Activated CD4-positive, alpha-beta T cell treated with anti-CD3 and anti-CD28 coated beads, Interleukin-10, Interleukin-2, amounts not matched to agents 100 ng/mL and 50 ng/mL, durations not matched to agents 16 hours and 8 hours (primary cell): ENCODE data around the gene PREX1.
A peak's percentile ranks its signal among the peaks of the same experiment; 100 is the strongest.

ENCODE experiments used
- DNase-seq: peaks from one replicate; pipeline ENCODE4 v3.0.0-alpha.2; 2020

PREX1 gene

GRCh38 chr20:48729538-48729937 is 98.3 kb downstream of the PREX1 start:
- no peak for DNase-seq

- DNase-seq, result no peak
Measured at GRCh38 chr20:48728042-48728825, 99.6 kb downstream of the PREX1 start.

GRCh38 chr20:48727226-48727625 is 100.6 kb downstream of the PREX1 start:
- no peak for DNase-seq

- no peak for DNase-seq
Measured at GRCh38 chr20:48725555-48725991, 102.2 kb downstream of the PREX1 start.

- DNase-seq, result no peak
Measured at GRCh38 chr20:48724891-48725554, 102.8 kb downstream of the PREX1 start.

GRCh38 chr20:48724382-48724781 is 103.4 kb downstream of the PREX1 start:
- no peak for DNase-seq

GRCh38 chr20:48723308-48724264 is 104.2 kb downstream of the PREX1 start:
- DNase-seq, result no peak

- DNase-seq, result no peak
Measured at GRCh38 chr20:48722737-48723191, 105.0 kb downstream of the PREX1 start.

- no peak for DNase-seq
Measured at GRCh38 chr20:48722002-48722731, 105.6 kb downstream of the PREX1 start.

- DNase-seq, result no peak
Measured at GRCh38 chr20:48721324-48722001, 106.3 kb downstream of the PREX1 start.

- no peak for DNase-seq
Measured at GRCh38 chr20:48720256-48720985, 107.4 kb downstream of the PREX1 start.

GRCh38 chr20:48719598-48720255 is 108.1 kb downstream of the PREX1 start:
- DNase-seq, result no peak

- peak; percentile 82 for DNase-seq
Measured at GRCh38 chr20:48718786-48719578, 108.8 kb downstream of the PREX1 start.

GRCh38 chr20:48717680-48718223 is 110.0 kb downstream of the PREX1 start:
- no peak for DNase-seq

GRCh38 chr20:48717095-48717672 is 110.6 kb downstream of the PREX1 start:
- no peak for DNase-seq

- DNase-seq, result no peak
Measured at GRCh38 chr20:48716541-48716940, 111.3 kb downstream of the PREX1 start.

- peak; percentile 85 for DNase-seq
Measured at GRCh38 chr20:48716086-48716485, 111.7 kb downstream of the PREX1 start.

- DNase-seq, result no peak
Measured at GRCh38 chr20:48714764-48715163, 113.0 kb downstream of the PREX1 start.
